Measurements from ENCODE around the gene MYADM. TPM values are rescaled to one million over a fixed set of nuclear protein-coding genes. Genes with fewer than 3 reads are reported as not detected.

MYADM gene
- total RNA-seq, 1 donor from 2014 or later, result 80.4 TPM

DNA sequence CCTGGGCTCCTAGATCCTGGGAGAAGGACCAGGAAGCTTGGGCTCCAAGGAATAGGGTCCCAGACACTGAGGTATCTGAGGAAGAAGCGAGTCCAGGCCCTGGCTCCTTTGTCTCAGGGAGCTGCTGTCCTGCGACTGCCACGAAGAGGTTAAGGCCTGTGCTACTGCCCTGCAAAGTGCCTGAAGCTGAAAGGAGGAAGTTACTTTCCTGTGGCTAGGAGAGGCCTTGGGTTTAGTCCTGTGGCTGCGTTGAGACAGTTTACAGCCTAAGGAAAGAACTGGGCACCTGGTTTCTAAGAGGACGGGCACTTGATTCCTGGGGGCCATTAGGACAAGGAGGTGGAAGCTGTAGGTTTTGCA, 2.8 kb downstream of the MYADM start:
- no peak for DNase-seq (ENCODE audit: low spot score, unreplicated experiment)
- Mint-ChIP-seq H3K4me3 (ENCODE audit: low read depth) (peak overlapping the region; percentile 73), H3K27ac (peak overlapping the region; percentile 93), H3K4me1 (ENCODE audit: low read depth) (peaks cover 36% of the 10 kb centered on the region), H3K9me3 (ENCODE audit: low read depth) (no peaks in the 10 kb centered on the region), H3K36me3 (ENCODE audit: insufficient read depth) (peaks cover 17% of the 10 kb centered on the region), H3K27me3 (no peaks in the 10 kb centered on the region)
- no peak for TF ChIP-seq CTCF (IDR thresholded peaks at IDR 0.05; ENCODE audit: unreplicated experiment)

GRCh38 chr19:53871454-53871853, 3.8 kb downstream of the MYADM start:
- DNase-seq (ENCODE audit: low spot score, unreplicated experiment), result no peak
- Mint-ChIP-seq H3K36me3 (ENCODE audit: insufficient read depth) (peaks cover 17% of the 10 kb centered on the region), H3K9me3 (ENCODE audit: low read depth) (no peaks in the 10 kb centered on the region), H3K4me1 (ENCODE audit: low read depth) (peaks cover 29% of the 10 kb centered on the region), H3K27ac (peak overlapping the region; percentile 86), H3K4me3 (ENCODE audit: low read depth) (peak overlapping the region; percentile 29), H3K27me3 (no peaks in the 10 kb centered on the region)
- no peak for TF ChIP-seq CTCF (IDR thresholded peaks at IDR 0.05; ENCODE audit: unreplicated experiment)

GRCh38 chr19:53872762-53873161, 5.1 kb downstream of the MYADM start:
- H3K9me3 Mint-ChIP-seq (ENCODE audit: low read depth), result no peaks in the 10 kb centered on the region
- no peak overlapping the region for H3K4me3 Mint-ChIP-seq (ENCODE audit: low read depth)
- H3K27me3 Mint-ChIP-seq, result no peaks in the 10 kb centered on the region
- TF ChIP-seq CTCF (IDR thresholded peaks at IDR 0.05; ENCODE audit: unreplicated experiment), result no peak
- DNase-seq (ENCODE audit: low spot score, unreplicated experiment), result no peak
- H3K4me1 Mint-ChIP-seq (ENCODE audit: low read depth), result peaks cover 19% of the 10 kb centered on the region
- H3K27ac Mint-ChIP-seq, result no peak overlapping the region
- peaks cover 19% of the 10 kb centered on the region for H3K36me3 Mint-ChIP-seq (ENCODE audit: insufficient read depth)

- Mint-ChIP-seq H3K36me3 (ENCODE audit: insufficient read depth) (peaks cover 19% of the 10 kb centered on the region), H3K9me3 (ENCODE audit: low read depth) (no peaks in the 10 kb centered on the region), H3K4me3 (ENCODE audit: low read depth) (no peak overlapping the region), H3K4me1 (ENCODE audit: low read depth) (peaks cover 17% of the 10 kb centered on the region), H3K27me3 (no peaks in the 10 kb centered on the region), H3K27ac (peak overlapping the region; percentile 59)
- TF ChIP-seq CTCF (IDR thresholded peaks at IDR 0.05; ENCODE audit: unreplicated experiment), result no peak
- DNase-seq (ENCODE audit: low spot score, unreplicated experiment), result no peak
Observed at GRCh38 chr19:53873773-53874605, 6.3 kb downstream of the MYADM start.

- H3K9me3 Mint-ChIP-seq (ENCODE audit: low read depth), result no peaks in the 10 kb centered on the region
- DNase-seq (ENCODE audit: low spot score, unreplicated experiment), result no peak
- no peaks in the 10 kb centered on the region for H3K27me3 Mint-ChIP-seq
- peaks cover 19% of the 10 kb centered on the region for H3K36me3 Mint-ChIP-seq (ENCODE audit: insufficient read depth)
- H3K4me1 Mint-ChIP-seq (ENCODE audit: low read depth), result peaks cover 17% of the 10 kb centered on the region
- TF ChIP-seq CTCF (IDR thresholded peaks at IDR 0.05; ENCODE audit: unreplicated experiment), result no peak
- no peak overlapping the region for H3K27ac Mint-ChIP-seq
- H3K4me3 Mint-ChIP-seq (ENCODE audit: low read depth), result no peak overlapping the region
Observed at GRCh38 chr19:53874606-53874990, 6.9 kb downstream of the MYADM start.

Data from progenitor cell of endocrine pancreas (in vitro differentiated cells).